Measurements from ENCODE around the gene SYTL2.
"Not testable (repeated sequence)": the region's sequence is repeated elsewhere in the genome, so short reads cannot be mapped to it uniquely, and the experiment has no call there.

SYTL2 gene

GRCh38 chr11:85685820-85686459 is 125.0 kb downstream of the SYTL2 start, which contains the start of gene CCDC89:
CCDC89 (minus strand) TSS chr11:85686195; CDS start chr11:85686130, 65 bp downstream.
- no peak for DNase-seq (ENCODE audit: low spot score)

GRCh38 chr11:85685125-85685819 is 125.7 kb downstream of the SYTL2 start:
- no peak for DNase-seq (ENCODE audit: low spot score)

- peak; percentile 63 for DNase-seq (ENCODE audit: low spot score)
Observed at GRCh38 chr11:85682330-85683305, 128.3 kb downstream of the SYTL2 start.

- DNase-seq (ENCODE audit: low spot score), result no peak
Observed at GRCh38 chr11:85680897-85681296, 130.0 kb downstream of the SYTL2 start.

- no peak for DNase-seq (ENCODE audit: low spot score)
Observed at GRCh38 chr11:85679576-85679975, 131.4 kb downstream of the SYTL2 start.

- peak; percentile 53 for DNase-seq (ENCODE audit: low spot score)
Observed at GRCh38 chr11:85673393-85673792, 137.5 kb downstream of the SYTL2 start.

- no peak for DNase-seq (ENCODE audit: low spot score)
Observed at GRCh38 chr11:85672105-85672902, 138.6 kb downstream of the SYTL2 start.

- not testable (repeated sequence) for DNase-seq (ENCODE audit: low spot score)
Observed at GRCh38 chr11:85670949-85671663, 139.8 kb downstream of the SYTL2 start.

- DNase-seq (ENCODE audit: low spot score), result no peak
Observed at GRCh38 chr11:85668157-85668556, 142.8 kb downstream of the SYTL2 start.

- no peak for DNase-seq (ENCODE audit: low spot score)
Observed at GRCh38 chr11:85666687-85667086, 144.3 kb downstream of the SYTL2 start.

- no peak for DNase-seq (ENCODE audit: low spot score)
Observed at GRCh38 chr11:85665733-85666132, 145.2 kb downstream of the SYTL2 start.

- DNase-seq (ENCODE audit: low spot score), result peak; percentile 96
Observed at GRCh38 chr11:85664615-85665481, 146.1 kb downstream of the SYTL2 start, which contains the start of gene CREBZF. CREBZF (minus strand) TSS chr11:85665129; CDS start chr11:85664875, 254 bp downstream.

- peak; percentile 83 for DNase-seq (ENCODE audit: low spot score)
Observed at GRCh38 chr11:85663753-85664614, 147.0 kb downstream of the SYTL2 start.

- peak; percentile 28 for DNase-seq (ENCODE audit: low spot score)
Observed at GRCh38 chr11:85663080-85663752, 147.7 kb downstream of the SYTL2 start.

GRCh38 chr11:85661972-85662664 is 148.8 kb downstream of the SYTL2 start:
- DNase-seq (ENCODE audit: low spot score), result no peak

- DNase-seq (ENCODE audit: low spot score), result no peak
Observed at GRCh38 chr11:85658180-85658579, 152.8 kb downstream of the SYTL2 start.

GRCh38 chr11:85656777-85657176 is 154.2 kb downstream of the SYTL2 start:
- DNase-seq (ENCODE audit: low spot score), result no peak

GRCh38 chr11:85654343-85654742 is 156.6 kb downstream of the SYTL2 start:
- DNase-seq (ENCODE audit: low spot score), result not testable (repeated sequence)
